ENCODE data around the gene USF1.
"Not testable (repeated sequence)": the region's sequence is repeated elsewhere in the genome, so short reads cannot be mapped to it uniquely, and the experiment has no call there.

The USF1 gene

DNA sequence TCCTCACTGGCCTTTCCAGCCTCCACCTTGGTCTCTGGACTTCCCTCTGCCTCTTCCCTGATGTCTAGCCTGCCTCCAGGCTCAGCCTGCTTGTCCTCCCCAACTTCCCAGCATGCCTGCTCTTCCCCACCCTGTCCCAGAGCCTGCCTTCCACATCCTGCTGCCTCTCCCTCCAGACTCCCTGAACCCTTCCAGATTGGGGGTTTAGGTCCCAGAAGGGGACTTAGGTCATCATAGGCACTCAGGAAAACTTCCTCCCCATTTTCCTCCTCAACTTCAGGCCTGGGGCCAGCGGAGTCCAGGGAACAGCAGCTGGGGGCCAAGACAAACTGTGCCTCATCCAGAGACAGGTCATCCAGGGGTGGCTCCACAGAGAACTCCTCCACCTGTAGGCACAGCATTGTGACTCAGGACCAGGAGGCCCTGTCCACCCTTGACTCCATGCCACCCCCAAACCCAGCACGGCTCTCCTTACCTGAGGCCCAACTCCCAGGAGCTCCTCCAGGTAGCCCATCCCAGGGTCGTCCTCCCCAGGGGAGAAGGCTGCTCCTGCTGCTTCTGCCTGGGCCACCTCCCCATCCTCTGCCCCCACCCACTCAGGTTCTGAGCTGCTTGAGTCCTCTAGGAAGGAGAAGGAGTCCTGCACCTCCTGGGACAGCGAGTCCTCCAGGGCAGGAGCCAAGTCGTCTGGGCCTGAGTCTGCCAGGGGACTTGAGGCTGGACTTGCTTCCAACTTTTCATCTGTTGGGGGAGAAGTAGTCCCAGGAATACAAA, 3.4 kb upstream of the USF1 start:
- no peak for DNase-seq (ENCODE audit: low read depth, low spot score)

DNA sequence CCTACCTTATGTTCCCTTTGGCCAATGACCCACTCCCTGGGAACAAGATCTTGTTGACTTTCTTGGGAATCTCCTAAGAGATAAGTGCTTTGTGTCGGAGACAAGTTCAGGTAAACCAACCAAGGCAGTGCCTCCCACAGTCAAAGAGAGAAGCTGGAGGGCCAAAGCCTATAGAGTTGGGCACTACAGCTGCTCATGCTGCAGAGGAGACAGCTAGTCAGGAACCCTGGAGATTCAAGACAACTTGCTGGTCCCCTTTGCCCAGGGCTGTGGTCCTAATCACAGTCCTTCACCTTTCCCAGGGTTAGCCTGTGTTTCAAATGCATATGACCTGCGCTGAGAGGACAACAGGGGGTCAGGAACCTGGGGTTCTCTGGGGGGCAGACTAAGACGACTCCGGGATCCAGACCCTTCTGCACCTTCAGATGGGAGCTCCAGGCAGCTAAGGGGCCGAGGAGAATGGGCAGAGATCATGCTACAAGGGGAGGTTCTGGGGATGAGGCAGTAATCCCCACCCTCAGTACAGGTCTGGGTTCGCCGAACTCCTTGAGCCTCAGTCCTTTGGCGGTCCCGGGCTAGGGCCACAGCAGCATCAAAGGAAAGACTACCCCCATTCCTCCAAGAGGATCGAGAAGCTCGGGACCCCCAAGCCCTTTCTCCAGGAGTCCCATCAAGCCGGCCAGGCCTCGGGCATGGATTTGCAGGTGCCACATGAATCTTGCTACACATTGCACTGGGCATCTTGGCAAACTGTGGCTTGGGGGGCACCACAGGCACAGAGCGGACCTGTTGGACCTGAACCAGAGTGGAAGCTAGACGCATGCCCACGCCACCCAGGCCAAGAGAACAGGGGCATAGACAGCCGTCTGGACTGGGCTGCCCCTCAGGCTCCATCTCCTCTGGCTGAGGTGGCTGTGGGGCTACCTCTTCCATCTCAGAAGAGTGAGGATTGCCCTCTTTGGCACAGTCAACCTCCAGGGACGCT, 2.0 kb upstream of the USF1 start:
- DNase-seq (ENCODE audit: low read depth, low spot score) = no peak

DNA sequence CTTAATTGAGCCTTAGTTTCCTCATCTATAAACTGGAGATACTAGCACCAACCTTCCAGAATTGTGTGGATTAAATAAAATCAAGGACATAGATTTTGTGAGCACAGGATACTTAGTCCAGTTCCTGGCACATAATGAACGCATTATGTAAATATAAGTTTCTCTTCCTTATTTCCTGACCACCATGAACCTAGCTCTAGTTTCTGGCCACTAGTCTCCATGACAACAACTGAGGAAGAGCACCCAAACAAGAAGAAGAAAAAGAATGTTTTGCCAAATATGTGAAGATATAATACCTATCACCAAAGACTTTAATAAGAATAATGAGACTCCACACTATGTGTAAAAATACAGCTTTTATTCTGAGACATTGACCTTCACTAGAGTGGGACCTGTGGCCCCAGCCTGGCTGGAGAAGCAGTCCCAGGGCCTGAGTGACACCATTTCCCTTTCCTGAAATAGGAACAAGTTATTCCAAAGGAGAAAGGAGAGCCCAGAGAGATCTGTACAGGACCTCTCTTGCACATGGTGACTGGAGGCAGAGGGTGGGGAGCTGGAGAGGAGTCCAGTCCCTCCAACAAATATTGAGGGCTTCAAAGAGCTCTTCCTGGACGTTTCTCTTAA, 940 bp upstream of the USF1 start:
- no peak for DNase-seq (ENCODE audit: low read depth, low spot score)

- no peak for DNase-seq (ENCODE audit: low read depth, low spot score)
Measured at GRCh38 chr1:161044908-161045735, 655 bp downstream of the USF1 start.

- DNase-seq (ENCODE audit: low read depth, low spot score) = no peak
Measured at GRCh38 chr1:161044535-161044907, 1.3 kb downstream of the USF1 start.

- DNase-seq (ENCODE audit: low read depth, low spot score) = no peak
Measured at GRCh38 chr1:161039546-161039945, 6.2 kb downstream of the USF1 start.

- DNase-seq (ENCODE audit: low read depth, low spot score) = no peak
Measured at GRCh38 chr1:161039154-161039545, 6.6 kb downstream of the USF1 start.

DNA sequence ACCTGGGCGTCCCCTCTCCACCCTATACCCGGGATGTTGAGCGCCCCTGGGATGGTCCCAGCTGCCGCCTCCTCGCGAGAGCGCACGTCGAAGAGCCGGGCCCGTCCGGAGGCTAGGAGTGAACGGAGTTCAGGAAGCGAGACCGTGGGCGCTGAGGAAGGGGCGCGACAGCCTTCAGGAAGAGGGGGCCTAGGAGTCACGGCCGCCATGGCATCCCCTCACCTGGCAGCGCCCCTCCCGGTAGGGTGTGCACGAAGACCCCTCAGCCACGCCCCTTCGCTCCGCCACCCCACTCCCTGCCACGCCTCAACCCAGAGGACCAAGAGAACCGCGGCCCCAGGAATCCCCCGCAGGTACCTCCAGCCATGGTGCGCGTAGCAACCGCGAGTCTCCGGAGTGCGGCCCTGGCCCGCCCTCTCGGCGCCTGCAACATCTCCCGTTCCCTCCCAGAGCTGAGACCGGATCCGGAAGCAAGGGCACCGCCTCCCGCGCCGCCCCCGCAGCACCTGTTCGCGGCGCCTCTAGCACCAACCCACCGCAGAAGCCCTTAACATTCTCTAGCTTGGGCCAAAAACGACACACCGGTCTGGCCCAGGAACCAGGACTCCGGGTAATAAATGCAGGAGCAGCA, 7.1 kb downstream of the USF1 start, which contains the start of gene TSTD1:
Gene TSTD1 (minus strand): TSS at position 442 of the 631 bp plus-strand sequence. CDS start 75 bp downstream, at position 367.
- DNase-seq (ENCODE audit: low read depth, low spot score) = no peak

GRCh38 chr1:161037661-161038522, 7.9 kb downstream of the USF1 start:
- no peak for DNase-seq (ENCODE audit: low read depth, low spot score)

DNA sequence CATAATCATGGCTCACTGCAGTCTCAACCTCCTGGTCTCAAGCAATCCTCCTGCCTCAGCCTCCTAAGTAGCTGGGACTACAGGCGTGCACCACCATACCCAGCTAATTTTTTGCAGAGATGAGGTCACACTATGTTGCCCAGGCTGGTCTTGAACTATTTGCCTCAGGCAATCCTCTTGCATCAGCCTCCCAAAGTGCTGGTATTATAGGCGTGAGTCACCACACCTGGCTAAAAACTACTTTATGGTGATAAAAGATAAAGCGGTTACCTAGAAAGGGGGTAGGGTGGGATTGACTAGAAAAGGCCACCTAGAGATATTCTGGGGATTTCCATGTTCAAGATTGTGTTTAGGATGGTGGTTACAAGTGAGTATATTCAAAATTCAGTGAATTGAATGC, 12.0 kb downstream of the USF1 start:
- no peak for DNase-seq (ENCODE audit: low read depth, low spot score)

DNA sequence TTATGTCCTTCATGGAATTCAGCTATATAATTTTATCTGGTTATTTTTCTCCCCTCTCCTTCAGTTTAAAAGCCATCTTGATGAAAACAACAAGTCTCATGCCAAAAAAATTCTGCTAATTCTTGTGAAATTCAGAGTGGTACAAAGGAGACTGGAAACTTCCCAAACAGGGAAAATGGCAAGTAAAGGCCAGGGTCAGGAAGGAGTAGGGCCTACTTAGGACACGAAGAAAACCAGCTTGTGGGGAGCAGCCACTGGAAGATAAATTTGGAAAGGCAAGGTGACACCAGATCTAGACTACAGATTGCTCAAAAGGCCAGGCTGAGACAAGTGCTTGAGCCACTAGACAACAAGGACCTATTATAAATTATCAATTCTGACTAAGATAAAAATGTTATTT, 13.4 kb downstream of the USF1 start:
- DNase-seq (ENCODE audit: low read depth, low spot score) = no peak

DNA sequence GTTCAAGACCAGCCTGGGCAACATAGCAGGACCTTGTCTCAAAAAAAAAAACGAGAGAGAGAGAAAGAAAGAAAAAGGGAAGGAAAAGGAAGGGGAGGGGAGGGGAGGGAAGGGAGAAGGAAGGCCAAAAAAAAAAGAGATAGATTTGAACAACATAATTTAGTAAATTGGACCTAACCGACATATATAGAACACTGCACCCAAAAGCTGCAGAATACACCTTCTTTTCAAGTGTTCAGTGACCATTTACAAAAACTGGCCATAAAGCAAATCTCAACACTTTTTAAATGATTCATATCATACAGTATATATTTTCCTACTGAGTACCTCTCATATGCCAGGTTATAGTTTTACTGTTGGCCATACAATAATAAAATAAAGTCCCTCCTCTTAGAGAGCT, 13.9 kb downstream of the USF1 start:
- DNase-seq (ENCODE audit: low read depth, low spot score) = no peak

DNA sequence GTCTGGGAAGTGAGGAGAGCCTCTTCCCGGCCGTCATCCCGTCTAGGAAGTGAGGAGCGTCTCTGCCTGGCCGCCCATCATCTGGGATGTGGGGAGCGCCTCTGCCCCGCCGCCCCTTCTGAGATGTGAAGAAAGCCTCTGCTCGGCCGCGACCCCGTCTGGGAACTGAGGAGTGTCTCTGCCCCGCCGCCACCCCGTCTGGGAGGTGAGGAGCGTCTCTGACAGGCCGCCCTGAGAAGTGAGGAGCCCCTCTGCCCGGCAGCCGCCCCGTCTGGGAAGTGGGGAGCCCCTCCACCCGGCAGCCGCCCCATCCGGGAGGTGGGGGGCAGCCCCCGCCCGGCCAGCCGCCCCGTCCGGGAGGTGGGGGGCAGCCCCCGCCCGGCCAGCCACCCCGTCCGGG, 16.3 kb downstream of the USF1 start:
- DNase-seq (ENCODE audit: low read depth, low spot score) = not testable (repeated sequence)

DNA sequence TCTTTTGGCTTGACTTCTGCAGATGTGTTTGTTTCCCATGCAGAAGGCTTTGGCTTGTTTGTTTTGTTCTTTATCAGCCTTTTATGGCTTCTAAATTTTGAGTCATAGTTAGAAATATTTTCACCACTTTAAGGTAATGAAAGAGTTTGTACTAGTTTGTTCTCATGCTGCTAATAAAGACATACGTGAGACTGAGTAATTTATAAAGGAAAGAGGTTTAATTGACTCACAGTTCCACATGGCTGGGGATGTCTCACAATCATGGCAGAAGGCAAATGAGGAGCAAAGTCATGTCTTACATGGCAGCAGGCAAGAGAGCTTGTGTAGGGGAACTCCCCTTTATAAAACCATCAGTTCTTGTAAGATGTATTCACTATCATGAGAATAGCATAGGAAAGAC, 18.8 kb downstream of the USF1 start:
- DNase-seq (ENCODE audit: low read depth, low spot score) = not testable (repeated sequence)

GRCh38 chr1:161022432-161022831, 23.3 kb downstream of the USF1 start:
- DNase-seq (ENCODE audit: low read depth, low spot score) = not testable (repeated sequence)

- no peak for DNase-seq (ENCODE audit: low read depth, low spot score)
Measured at GRCh38 chr1:161021970-161022353, 23.8 kb downstream of the USF1 start.

DNA sequence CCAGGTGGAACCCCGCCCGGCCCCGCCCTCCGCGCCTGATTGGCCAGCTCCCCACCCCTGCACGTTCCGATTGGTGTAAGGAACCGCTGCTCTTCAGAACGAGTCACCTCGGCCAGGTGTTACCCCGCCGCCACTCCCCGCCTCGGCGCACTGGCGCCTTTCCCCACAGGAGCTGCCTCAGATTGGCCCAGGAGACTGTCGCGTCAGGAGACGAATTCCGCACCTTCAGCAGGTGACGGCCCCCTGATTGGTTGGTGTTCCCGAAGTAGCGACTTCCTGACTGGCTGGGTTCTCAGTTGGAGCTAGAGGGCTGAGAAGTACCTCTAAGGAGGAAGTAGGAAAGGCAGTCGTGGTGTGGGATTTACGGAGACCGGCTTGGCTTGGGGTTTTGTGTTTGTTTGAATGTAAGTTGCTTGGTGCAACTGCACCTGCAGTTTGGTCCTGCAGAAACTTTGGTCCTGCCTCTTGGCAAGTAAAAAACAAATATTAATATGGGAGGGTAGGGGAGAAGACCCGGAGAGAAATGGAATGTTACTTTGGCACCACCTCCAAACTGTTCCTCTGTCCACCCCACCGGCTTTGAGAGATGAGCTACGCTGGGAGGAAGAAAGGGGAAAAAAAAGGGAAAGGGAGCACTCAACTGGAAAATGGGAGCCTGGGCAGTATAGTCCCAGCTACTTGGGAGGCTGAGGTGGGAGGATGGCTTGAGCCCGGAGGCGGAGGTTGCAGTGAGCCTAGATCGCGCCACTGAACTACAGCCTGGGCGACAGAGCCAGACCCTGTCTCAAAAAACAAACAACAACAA, 24.4 kb downstream of the USF1 start:
- peak; percentile 99 for DNase-seq (ENCODE audit: low read depth, low spot score)

- DNase-seq (ENCODE audit: low read depth, low spot score) = no peak
Measured at GRCh38 chr1:161020509-161021164, 25.1 kb downstream of the USF1 start, which contains the start of gene F11R. Gene F11R, minus strand, starts transcription at chr1:161021152. Its CDS starts 79 bp downstream, at chr1:161021073.

Measured in iPS DF 19.7 (cell line).